Stimulated activated CD4-positive, alpha-beta T cell treated with anti-CD3 and anti-CD28 coated beads, Interleukin-4, amount 100 ng/mL, for 4 hours (primary cell): Measurements from ENCODE around the gene PPP6R1.

Experiments used
- DNase-seq, 2 experiments: peaks; one replicate each; pipeline ENCODE4 v3.0.0-alpha.2; 2020

The PPP6R1 gene

GRCh38 chr19:55279770-55280643 is 21.2 kb upstream of the PPP6R1 start, which contains the start of gene HSPBP1:
Gene HSPBP1 (minus strand): TSS chr19:55280110. CDS start chr19:55279608, 502 bp downstream.
- peak; percentile 93 to 94 for DNase-seq

GRCh38 chr19:55279340-55279739 is 20.5 kb upstream of the PPP6R1 start:
- no peak for DNase-seq

- no peak for DNase-seq
These were observed 19.7 kb upstream of the PPP6R1 start for GRCh38 chr19:55278391-55279135.

GRCh38 chr19:55277494-55277893 is 18.7 kb upstream of the PPP6R1 start:
- DNase-seq: no peak

GRCh38 chr19:55276720-55277430 is 18.1 kb upstream of the PPP6R1 start:
- no peak for DNase-seq

- no peak for DNase-seq
These were observed 17.3 kb upstream of the PPP6R1 start for GRCh38 chr19:55275851-55276719.

GRCh38 chr19:55273978-55274707 is 15.3 kb upstream of the PPP6R1 start:
- DNase-seq: no peak

- DNase-seq: no peak
These were observed 13.3 kb upstream of the PPP6R1 start for GRCh38 chr19:55272142-55272541.

- DNase-seq: no peak
These were observed 11.5 kb upstream of the PPP6R1 start for GRCh38 chr19:55270172-55270942.

- DNase-seq: no peak
These were observed 10.5 kb upstream of the PPP6R1 start for GRCh38 chr19:55269299-55269698.

GRCh38 chr19:55266840-55267239 is 8.0 kb upstream of the PPP6R1 start:
- DNase-seq: no peak

GRCh38 chr19:55266404-55266803 is 7.6 kb upstream of the PPP6R1 start:
- DNase-seq: no peak

- no peak for DNase-seq
These were observed 7.0 kb upstream of the PPP6R1 start for GRCh38 chr19:55265723-55266386.

GRCh38 chr19:55265173-55265572 is 6.4 kb upstream of the PPP6R1 start:
- no peak for DNase-seq

- DNase-seq: no peak
These were observed 5.7 kb upstream of the PPP6R1 start for GRCh38 chr19:55264531-55264930.

- DNase-seq: no peak
These were observed 3.5 kb upstream of the PPP6R1 start for GRCh38 chr19:55262359-55262758.

- no peak for DNase-seq
These were observed 2.9 kb upstream of the PPP6R1 start for GRCh38 chr19:55261671-55262126.

GRCh38 chr19:55259540-55260210 is 858 bp upstream of the PPP6R1 start:
- DNase-seq: no peak

GRCh38 chr19:55258476-55258827 is 365 bp downstream of the PPP6R1 start:
- DNase-seq: peak; percentile 23 to 64
